Panc1 (cell line): ENCODE data around the gene CLDN7. TPM values are rescaled to one million over a fixed set of nuclear protein-coding genes. Genes with fewer than 3 reads are reported as not detected.
A peak's percentile ranks its signal among the peaks of the same experiment; 100 is the strongest.

Source experiments
- ATAC-seq: fragments of 200-7000 bp; cut with Tn5 transposase; 2 replicates; pipeline ENCODE4 v1.9.1; 2020; ENCODE audit warnings: mild to moderate bottlenecking, moderate library complexity
- BruUV-seq: library from RNA; stranded (reverse); fragments of 400-500 nt; replicated peaks from 2 replicates; lab custom pipeline; 2021; lab: Mats Ljungman, UMichigan
- CTCF ChIA-PET: fragments of 300-600 bp; sonication (Branson Sonifier 250); formaldehyde crosslinking; loops from one replicate; lab custom pipeline; 2022; ENCODE audit warnings: antibody characterized with exemption; lab: Charles Lee
- POLR2A ChIA-PET: fragments of 300-600 bp; sonication (Branson Sonifier 250); formaldehyde crosslinking; loops from one replicate; lab custom pipeline; 2022; ENCODE audit warnings: antibody characterized with exemption; lab: Charles Lee
- DNase-seq: peaks from one replicate; pipeline ENCODE4 v3.0.0-alpha.2; 2010; ENCODE audit warnings: low read depth, low spot score
- H3K27ac ChIP-seq: 2 replicates; pipeline ENCODE4 v1.5.1; 2011; ENCODE audit warnings: mild to moderate bottlenecking, low read length, inconsistent platforms
- H3K27me3 ChIP-seq: fragments of 200-500 bp; sonication (Bioruptor generic); 2 replicates; pipeline ENCODE4 v1.6.0; 2014; ENCODE audit warnings: low read length, inconsistent platforms; ENCODE audit not compliant: control insufficient read depth, insufficient read depth
- H3K36me3 ChIP-seq: fragments of 200-500 bp; sonication (Bioruptor generic); 2 replicates; pipeline ENCODE4 v1.5.1; 2014; ENCODE audit warnings: inconsistent platforms, mild to moderate bottlenecking, low read length, moderate library complexity; ENCODE audit not compliant: control insufficient read depth, insufficient read depth
- H3K4me1 ChIP-seq: 2 replicates; pipeline ENCODE4 v1.5.1; 2011; ENCODE audit warnings: inconsistent platforms, mild to moderate bottlenecking, low read length, moderate library complexity; ENCODE audit not compliant: control insufficient read depth, insufficient read depth
- H3K4me3 ChIP-seq, 2 experiments: 2 replicates each; pipeline ENCODE4 v1.5.1; 2011 to 2012; ENCODE audit warnings: low read depth in 2 of 2, low read length in 2 of 2, mild to moderate bottlenecking in 2 of 2, inconsistent platforms in 1 of 2, moderate library complexity in 1 of 2
- H3K9me3 ChIP-seq: fragments of 200-500 bp; sonication (Bioruptor generic); 2 replicates; pipeline ENCODE4 v1.5.1; 2014; ENCODE audit warnings: low read depth, mild to moderate bottlenecking, inconsistent platforms, low read length, moderate library complexity; ENCODE audit not compliant: control insufficient read depth, insufficient read depth
- CTCF ChIP-seq: fragments of 450-650 bp; IDR thresholded peaks from 2 replicates; pipeline ENCODE4 v1.5.1; 2017; ENCODE audit warnings: mild to moderate bottlenecking
- POLR2AphosphoS5 ChIP-seq: IDR thresholded peaks from 2 replicates; pipeline ENCODE4 v1.6.1; 2012; ENCODE audit warnings: mild to moderate bottlenecking, low read depth, low read length, moderate library complexity
- REST ChIP-seq, 2 experiments: IDR thresholded peaks; 2 replicates each; pipeline ENCODE4 v1.6.1; 2011 to 2012; ENCODE audit warnings: low read depth in 2 of 2, control low read depth in 1 of 2, low read length in 1 of 2, mild to moderate bottlenecking in 1 of 2, moderate library complexity in 1 of 2; ENCODE audit not compliant: insufficient read depth in 1 of 2
- SIN3A ChIP-seq: IDR thresholded peaks from 2 replicates; pipeline ENCODE4 v1.6.1; 2012; ENCODE audit warnings: low read depth, mild to moderate bottlenecking, low read length, moderate library complexity, borderline replicate concordance; ENCODE audit not compliant: insufficient read depth
- TCF7L2 ChIP-seq: IDR thresholded peaks from 2 replicates; pipeline ENCODE4 v1.6.1; 2011; ENCODE audit warnings: mild to moderate bottlenecking, low read depth, low read length, inconsistent platforms
- in situ Hi-C: cut with HindIII; loops from 2 replicates; pipeline ENCODE4 v1.10.0; 2016; ENCODE audit warnings: low sequenced_read_pairs, low pct_unique_long_range_greater_than_20kb
- intact Hi-C: fragments of 100-400 bp; cut with micrococcal nuclease; formaldehyde crosslinking; loops from one replicate; pipeline ENCODE4 v1.10.0; 2022; ENCODE audit not compliant: unreplicated experiment
- total RNA-seq: library from RNA; stranded (reverse); gene quantifications from one replicate; pipeline ENCODE4 v1.2.1, GENCODE V29; 2021; ENCODE audit not compliant: unreplicated experiment

The CLDN7 gene
- total RNA-seq, 1 experiment from 2014 or later: 43.1 TPM

GRCh38 chr17:7250695-7251627 lies 11.3 kb downstream of the CLDN7 start:
- H3K27ac ChIP-seq: peak overlapping the region; percentile 92
- intact Hi-C loops: no loop called here

More at GRCh38 chr17:7250695-7251627, 11.3 kb downstream of the CLDN7 start:
- Histone ChIP-seq H3K9me3 (no peaks in the 10 kb centered on the region), H3K4me1 (peaks cover 16% of the 10 kb centered on the region), H3K36me3 (peaks cover 9% of the 10 kb centered on the region), H3K27me3 (no peaks in the 10 kb centered on the region), H3K4me3 (peak overlapping the region; percentile 72 to 80)
- CTCF ChIA-PET: no interaction called here
- POLR2A ChIA-PET: no interaction called here
- no peak for DNase-seq
- in situ Hi-C loops: no loop called here
- no TSS peak for BruUV-seq
- peak; percentile 5 for ATAC-seq
- TF ChIP-seq REST (IDR thresholded peaks at IDR 0.05; ENCODE audit: insufficient read depth in 1 of 2, low read depth in 2 of 2, low read length in 1 of 2): no peak
- no peak for TF ChIP-seq POLR2AphosphoS5
- no peak for TF ChIP-seq TCF7L2
- no peak for TF ChIP-seq SIN3A
- TF ChIP-seq CTCF: no peak
